LHCN-M2 (cell line): Measurements from ENCODE around the gene SLC18A2. TPM values are rescaled to one million over a fixed set of nuclear protein-coding genes. Genes with fewer than 3 reads are reported as not detected.
A peak's percentile ranks its signal among the peaks of the same experiment; 100 is the strongest.

Experiments used
- DNase-seq: peaks from one replicate; pipeline ENCODE4 v3.0.0-alpha.2; 2012; ENCODE audit warnings: low read depth
- total RNA-seq: library from RNA; depleted of rRNA; stranded (reverse); fragments of >200 nt; gene quantifications from 2 replicates; pipeline ENCODE4 v1.2.3, GENCODE V29; 2014

Gene SLC18A2
- total RNA-seq, 1 experiment from 2014 or later = not detected

GRCh38 chr10:117237401-117237991, 3.4 kb upstream of the SLC18A2 start:
- DNase-seq = no peak

DNA sequence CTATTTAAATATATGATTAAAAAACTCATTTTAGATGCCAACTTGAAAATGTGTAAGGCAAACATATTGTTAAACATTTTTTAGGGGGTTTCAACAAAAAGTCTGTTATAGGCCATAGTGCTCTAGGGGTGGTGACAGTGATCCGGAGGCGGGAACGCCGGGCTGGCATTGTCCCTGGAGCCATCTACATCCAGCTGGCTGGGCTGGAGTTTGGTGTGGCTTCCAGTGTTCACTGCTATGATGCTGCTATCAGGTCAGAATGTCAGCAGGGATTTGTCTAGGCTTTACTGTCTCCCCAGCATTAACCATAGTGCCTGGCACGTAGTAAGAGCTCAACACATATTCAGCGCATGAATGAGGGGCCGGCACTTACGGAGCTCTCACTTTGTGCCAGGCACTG, 1.9 kb upstream of the SLC18A2 start:
- DNase-seq = no peak

- DNase-seq = no peak
Observed at GRCh38 chr10:117239721-117240620, 943 bp upstream of the SLC18A2 start.

- DNase-seq = no peak
Observed at GRCh38 chr10:117241541-117242462, 888 bp downstream of the SLC18A2 start.

- DNase-seq = no peak
Observed at GRCh38 chr10:117242463-117242832, 1.5 kb downstream of the SLC18A2 start.

DNA sequence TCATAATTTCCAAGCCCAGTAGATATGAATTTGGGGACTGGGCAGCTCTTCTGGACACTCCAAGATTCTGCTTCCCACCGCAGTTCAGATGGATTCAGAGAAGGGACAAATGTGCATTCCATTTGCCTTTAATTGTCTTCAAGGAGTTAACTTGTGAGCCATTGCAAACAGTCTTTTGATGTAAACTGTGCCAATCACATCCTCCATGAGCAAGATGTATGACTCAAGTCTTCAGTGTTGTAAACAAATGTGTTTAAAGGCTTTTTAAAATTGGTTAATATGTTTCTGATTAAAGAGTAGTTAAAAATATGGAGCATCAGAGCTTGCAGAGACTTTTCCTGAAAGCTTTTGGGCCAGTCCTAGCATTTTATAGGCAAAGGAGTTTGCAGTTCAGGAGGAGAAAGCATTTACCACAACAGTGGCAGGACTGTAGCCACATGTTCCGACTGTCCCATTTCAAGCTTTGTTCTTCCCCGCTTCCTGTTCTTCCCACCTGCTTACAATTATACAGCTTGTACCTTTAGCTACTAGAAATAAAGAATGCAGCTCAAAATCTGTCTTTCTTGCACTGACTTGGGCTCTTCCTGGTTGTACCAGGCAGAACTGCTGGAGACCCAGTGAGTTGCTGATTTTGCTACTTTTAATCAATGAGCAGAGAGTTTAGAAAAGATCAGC, 6.2 kb downstream of the SLC18A2 start:
- DNase-seq = no peak

GRCh38 chr10:117248750-117249465, 8.0 kb downstream of the SLC18A2 start:
- peak; percentile 1 for DNase-seq

DNA sequence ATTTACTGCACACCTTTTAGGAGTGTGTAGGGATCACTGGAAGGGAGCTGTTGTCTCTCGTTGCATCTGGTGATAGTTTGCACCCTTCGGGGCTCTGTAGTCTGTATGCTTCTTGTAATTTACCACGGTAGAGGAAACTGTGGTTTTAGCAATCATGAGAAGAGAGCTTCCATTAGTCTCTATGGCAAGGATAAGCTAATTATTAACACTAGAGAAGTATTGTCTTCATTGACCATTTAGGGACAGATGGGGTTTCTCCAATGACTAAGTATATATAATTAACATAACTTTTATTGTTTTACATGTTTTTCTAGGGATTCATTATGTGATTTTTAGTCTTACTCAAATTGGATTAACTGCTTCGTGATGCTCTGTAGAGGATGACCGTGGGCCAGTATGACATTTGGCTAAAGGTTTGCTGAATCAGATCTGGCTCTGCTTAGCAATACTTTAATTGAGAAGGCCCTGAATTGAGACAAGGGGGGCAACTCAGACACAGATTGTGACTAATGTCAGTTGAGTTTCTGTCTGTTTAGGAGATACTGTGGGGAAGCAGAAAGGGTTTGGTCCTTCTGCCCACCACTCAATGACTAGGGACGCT, 8.7 kb downstream of the SLC18A2 start:
- no peak for DNase-seq

DNA sequence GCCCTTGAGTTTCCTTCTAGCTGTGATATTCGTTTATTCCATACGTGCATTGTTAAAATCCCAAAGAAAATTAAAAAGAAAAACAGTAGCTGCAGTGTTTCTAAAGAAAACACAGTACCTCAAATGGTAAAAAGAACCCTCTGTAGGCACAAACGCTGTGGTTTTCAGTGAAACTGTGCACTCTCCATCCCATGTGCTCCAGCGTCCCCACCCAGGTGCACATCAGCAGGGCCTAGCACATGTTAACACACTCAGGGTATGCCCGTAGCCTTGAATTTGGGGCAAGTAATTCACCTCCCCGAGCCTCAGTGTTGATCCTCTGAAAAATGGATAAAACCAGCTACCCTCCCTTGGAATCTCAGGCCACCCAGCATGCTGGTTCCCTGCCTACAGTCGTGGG, 9.5 kb downstream of the SLC18A2 start:
- DNase-seq = no peak

GRCh38 chr10:117253908-117254307, 13.0 kb downstream of the SLC18A2 start:
- DNase-seq = no peak

DNA sequence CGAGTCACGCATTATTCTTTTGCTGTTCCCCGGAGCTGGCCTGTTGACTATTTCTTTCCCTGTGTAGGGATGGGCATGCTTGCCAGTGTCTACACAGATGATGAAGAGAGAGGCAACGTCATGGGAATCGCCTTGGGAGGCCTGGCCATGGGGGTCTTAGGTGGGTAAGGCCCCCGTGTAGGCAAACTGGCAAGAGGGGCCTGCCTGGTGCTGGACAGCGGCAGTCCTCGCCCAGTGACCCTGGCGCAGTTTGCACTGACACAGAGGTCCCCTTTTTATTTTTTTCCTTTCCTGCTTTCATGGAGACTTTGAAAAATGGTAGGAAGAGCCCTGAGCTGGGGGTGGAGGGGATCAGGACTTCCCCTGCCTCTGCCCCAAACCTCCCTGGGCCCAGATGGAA, 13.4 kb downstream of the SLC18A2 start:
- no peak for DNase-seq

DNA sequence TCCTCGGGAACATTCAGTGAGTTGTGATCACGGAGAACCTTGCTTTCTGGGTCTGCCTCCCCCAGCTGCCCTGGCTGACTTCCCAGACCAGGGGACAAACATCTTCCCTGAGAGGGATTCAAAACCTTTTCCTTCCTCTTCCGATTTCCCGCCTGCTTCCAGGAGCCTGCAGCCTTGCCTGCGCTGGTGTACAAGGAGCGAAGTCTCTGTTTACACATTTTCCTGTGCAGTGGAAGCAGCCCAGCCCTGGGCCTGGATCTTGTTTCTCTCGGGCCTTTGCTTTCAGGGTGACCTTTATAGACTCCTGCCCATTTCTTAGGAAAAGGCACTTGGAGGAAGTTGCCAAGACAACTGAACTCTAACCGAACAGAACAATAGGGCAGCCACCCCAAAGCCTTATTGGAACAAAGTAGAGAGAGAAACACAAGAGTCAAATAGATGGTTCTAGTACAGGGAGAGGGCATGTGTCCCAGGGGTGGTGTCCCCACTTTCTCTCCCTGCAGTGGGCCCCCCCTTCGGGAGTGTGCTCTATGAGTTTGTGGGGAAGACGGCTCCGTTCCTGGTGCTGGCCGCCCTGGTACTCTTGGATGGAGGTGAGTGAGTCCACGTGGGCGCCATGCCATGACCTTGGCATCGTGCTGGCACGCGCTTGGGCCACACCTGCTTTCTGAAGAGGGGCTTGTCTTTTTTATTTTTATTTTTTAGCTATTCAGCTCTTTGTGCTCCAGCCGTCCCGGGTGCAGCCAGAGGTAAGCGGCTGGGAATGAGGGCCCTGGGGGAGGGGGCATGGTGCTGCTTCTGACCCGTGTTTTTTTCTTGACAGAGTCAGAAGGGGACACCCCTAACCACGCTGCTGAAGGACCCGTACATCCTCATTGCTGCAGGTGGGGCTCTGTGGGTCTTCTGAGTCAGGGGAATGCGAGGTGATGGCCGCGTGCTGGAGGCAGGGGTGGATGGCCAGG, 14.1 kb downstream of the SLC18A2 start:
- no peak for DNase-seq

GRCh38 chr10:117255835-117256460, 15.0 kb downstream of the SLC18A2 start:
- DNase-seq = no peak

DNA sequence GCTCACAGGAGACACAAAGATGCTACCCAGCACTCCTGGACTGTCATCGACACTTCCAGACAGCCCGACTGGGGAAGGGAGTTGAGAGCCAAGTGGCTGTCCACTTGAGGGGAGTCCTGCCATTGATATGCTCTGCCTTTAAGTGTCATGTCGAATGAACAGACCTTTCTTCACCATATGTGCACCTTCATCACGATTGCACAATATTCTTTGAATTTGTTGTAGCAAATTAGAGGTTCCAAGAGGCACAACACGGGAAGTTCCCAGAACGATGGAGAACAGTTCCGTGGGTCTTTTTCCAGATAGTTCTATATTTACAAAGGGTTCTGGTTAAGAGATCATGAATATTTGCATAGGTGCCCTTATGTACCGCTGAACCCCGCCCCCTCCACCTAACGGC, 16.0 kb downstream of the SLC18A2 start:
- no peak for DNase-seq

DNA sequence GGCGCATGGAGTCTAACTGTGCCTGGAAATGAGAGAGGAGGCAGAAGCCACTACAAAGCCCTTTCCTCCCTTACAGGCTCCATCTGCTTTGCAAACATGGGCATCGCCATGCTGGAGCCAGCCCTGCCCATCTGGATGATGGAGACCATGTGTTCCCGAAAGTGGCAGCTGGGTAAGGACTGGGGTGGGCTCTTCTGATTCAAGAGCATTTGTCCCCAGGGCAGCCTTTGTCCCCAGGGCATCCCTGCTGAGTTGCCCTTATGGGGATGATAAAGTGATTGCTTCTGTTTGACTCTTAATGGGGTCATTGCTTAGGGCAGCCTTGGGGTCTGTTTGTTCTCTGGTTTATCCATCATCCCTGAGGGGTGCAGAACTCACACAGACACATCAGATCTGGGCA, 16.8 kb downstream of the SLC18A2 start:
- no peak for DNase-seq

GRCh38 chr10:117259279-117259678, 18.4 kb downstream of the SLC18A2 start:
- no peak for DNase-seq

DNA sequence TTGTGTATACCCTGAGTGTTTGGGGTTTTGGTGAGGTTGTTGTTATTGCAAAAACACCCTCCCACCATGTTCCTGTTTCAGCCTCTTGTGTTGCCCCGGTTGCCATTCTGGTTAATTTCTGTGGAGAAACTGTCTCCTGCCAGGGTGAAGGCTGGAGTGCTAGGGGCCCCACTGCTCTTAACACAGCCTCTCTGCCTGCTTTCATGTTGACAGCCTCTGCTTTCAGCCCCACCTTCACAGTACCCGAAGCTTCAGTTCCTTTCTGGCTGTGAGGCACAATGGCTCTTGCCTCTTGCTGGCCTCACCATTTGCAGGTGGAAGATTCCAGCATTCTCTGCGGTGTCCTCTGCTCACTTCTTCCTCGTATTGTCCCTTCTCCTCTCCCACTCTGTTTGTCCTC, 19.2 kb downstream of the SLC18A2 start:
- DNase-seq = no peak

GRCh38 chr10:117261501-117261900, 20.6 kb downstream of the SLC18A2 start:
- no peak for DNase-seq
